ENCODE measurements around the gene TNS1.

Gene TNS1

GRCh38 chr2:217753460-217754200, 249.2 kb downstream of the TNS1 start:
- peaks cover 31% of the 10 kb centered on the region for H3K4me1 Mint-ChIP-seq
- H3K27ac Mint-ChIP-seq: no peak overlapping the region
- no peak overlapping the region for H3K4me3 Mint-ChIP-seq
- peaks cover 5% of the 10 kb centered on the region for H3K27me3 Mint-ChIP-seq
- ATAC-seq (no peak), DNase-seq (no peak)
- no peaks in the 10 kb centered on the region for H3K36me3 Mint-ChIP-seq (ENCODE audit: low read depth)
- no peaks in the 10 kb centered on the region for H3K9me3 Mint-ChIP-seq

- H3K4me1 Mint-ChIP-seq: peaks cover 31% of the 10 kb centered on the region
- ATAC-seq (no peak), DNase-seq (no peak)
- H3K4me3 Mint-ChIP-seq: no peak overlapping the region
- H3K36me3 Mint-ChIP-seq (ENCODE audit: low read depth): no peaks in the 10 kb centered on the region
- H3K27ac Mint-ChIP-seq: no peak overlapping the region
- H3K9me3 Mint-ChIP-seq: no peaks in the 10 kb centered on the region
- H3K27me3 Mint-ChIP-seq: peaks cover 5% of the 10 kb centered on the region
Measured at GRCh38 chr2:217752714-217753459, 249.9 kb downstream of the TNS1 start.

GRCh38 chr2:217751952-217752351, 250.8 kb downstream of the TNS1 start:
- peaks cover 5% of the 10 kb centered on the region for H3K27me3 Mint-ChIP-seq
- H3K4me3 Mint-ChIP-seq: no peak overlapping the region
- H3K27ac Mint-ChIP-seq: no peak overlapping the region
- no peaks in the 10 kb centered on the region for H3K9me3 Mint-ChIP-seq
- ATAC-seq (no peak), DNase-seq (no peak)
- no peaks in the 10 kb centered on the region for H3K36me3 Mint-ChIP-seq (ENCODE audit: low read depth)
- peaks cover 24% of the 10 kb centered on the region for H3K4me1 Mint-ChIP-seq

- peaks cover 18% of the 10 kb centered on the region for H3K4me1 Mint-ChIP-seq
- peaks cover 5% of the 10 kb centered on the region for H3K27me3 Mint-ChIP-seq
- H3K36me3 Mint-ChIP-seq (ENCODE audit: low read depth): no peaks in the 10 kb centered on the region
- no peaks in the 10 kb centered on the region for H3K9me3 Mint-ChIP-seq
- no peak for ATAC-seq
- no peak overlapping the region for H3K4me3 Mint-ChIP-seq
- no peak for DNase-seq
- no peak overlapping the region for H3K27ac Mint-ChIP-seq
Measured at GRCh38 chr2:217751192-217751591, 251.6 kb downstream of the TNS1 start.
